ENCODE results near the gene CEACAM6. TPM values are rescaled to one million over a fixed set of nuclear protein-coding genes. Genes with fewer than 3 reads are reported as not detected.

CEACAM6 gene
- total RNA-seq, 4 donors from 2014 or later, result not detected

DNA sequence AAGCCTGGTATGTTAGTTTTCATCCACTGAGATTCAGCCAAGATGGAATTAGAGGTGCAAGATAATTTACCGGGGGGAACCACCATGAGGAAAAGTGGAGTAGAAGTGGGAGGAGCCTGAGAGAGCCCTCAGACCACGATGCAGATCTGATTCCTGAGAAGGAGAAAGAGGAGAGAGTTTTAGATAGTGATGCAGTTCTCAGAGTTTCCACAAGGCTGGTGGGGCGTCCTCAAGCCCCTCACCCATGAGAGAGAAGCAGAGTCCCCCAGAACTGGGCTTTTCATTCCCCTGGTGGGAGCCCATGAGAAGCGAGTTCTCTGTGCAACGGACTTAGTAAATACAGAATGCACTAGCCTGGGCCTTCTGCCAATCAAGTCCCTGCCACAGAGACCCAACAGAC is 28.8 kb upstream of the CEACAM6 start:
- WGBS, 2 donors, result 27 to 33% methylated on average over 5 of the region's 5 CpGs
- no peaks in the 10 kb centered on the region for H3K9me3 ChIP-seq
- no peaks in the 10 kb centered on the region for H3K36me3 ChIP-seq
- no peaks in the 10 kb centered on the region for H3K27me3 ChIP-seq
- no peak overlapping the region for H3K27ac ChIP-seq
- TF ChIP-seq POLR2A (IDR thresholded peaks at IDR 0.05) (no peak), EP300 (IDR thresholded peaks at IDR 0.05) (no peak)
- TF ChIP-seq, protein P1, sequence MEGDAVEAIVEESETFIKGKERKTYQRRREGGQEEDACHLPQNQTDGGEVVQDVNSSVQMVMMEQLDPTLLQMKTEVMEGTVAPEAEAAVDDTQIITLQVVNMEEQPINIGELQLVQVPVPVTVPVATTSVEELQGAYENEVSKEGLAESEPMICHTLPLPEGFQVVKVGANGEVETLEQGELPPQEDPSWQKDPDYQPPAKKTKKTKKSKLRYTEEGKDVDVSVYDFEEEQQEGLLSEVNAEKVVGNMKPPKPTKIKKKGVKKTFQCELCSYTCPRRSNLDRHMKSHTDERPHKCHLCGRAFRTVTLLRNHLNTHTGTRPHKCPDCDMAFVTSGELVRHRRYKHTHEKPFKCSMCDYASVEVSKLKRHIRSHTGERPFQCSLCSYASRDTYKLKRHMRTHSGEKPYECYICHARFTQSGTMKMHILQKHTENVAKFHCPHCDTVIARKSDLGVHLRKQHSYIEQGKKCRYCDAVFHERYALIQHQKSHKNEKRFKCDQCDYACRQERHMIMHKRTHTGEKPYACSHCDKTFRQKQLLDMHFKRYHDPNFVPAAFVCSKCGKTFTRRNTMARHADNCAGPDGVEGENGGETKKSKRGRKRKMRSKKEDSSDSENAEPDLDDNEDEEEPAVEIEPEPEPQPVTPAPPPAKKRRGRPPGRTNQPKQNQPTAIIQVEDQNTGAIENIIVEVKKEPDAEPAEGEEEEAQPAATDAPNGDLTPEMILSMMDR (IDR thresholded peaks at IDR 0.05), result no peak
- H3K4me1 ChIP-seq, result no peaks in the 10 kb centered on the region
- H3K4me3 ChIP-seq, result no peak overlapping the region
- no peak for DNase-seq (ENCODE audit: low spot score in 2 of 2)

DNA sequence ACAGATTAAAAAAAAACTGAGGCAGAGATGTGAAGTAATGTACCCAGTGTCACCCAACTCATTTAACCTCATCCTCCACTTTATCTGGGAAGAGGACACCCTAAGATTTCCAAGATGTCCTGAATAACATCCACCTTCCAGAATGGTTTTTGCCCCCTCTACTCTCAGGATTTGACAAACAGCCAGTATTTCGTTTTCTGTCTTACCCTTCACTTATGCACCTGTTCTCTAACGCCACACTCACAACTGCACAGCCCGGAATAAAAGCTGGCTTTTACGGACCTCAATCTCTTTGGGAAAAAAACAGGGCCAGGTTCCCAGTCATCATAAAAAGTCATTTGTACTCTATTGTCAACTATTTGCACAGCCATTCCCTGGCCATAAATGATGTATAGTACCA is 21.2 kb upstream of the CEACAM6 start:
- H3K4me3 ChIP-seq, result no peak overlapping the region
- no peak overlapping the region for H3K27ac ChIP-seq
- no peaks in the 10 kb centered on the region for H3K27me3 ChIP-seq
- no peaks in the 10 kb centered on the region for H3K36me3 ChIP-seq
- DNase-seq (ENCODE audit: low spot score in 2 of 2), result no peak
- no peaks in the 10 kb centered on the region for H3K4me1 ChIP-seq
- WGBS, 2 donors, result 41 to 43% methylated on average over 4 of the region's 4 CpGs
- no peak for TF ChIP-seq POLR2A (IDR thresholded peaks at IDR 0.05)
- no peak for TF ChIP-seq EP300 (IDR thresholded peaks at IDR 0.05)
- TF ChIP-seq, protein P1 (IDR thresholded peaks at IDR 0.05), result no peak
- H3K9me3 ChIP-seq, result no peaks in the 10 kb centered on the region

DNA sequence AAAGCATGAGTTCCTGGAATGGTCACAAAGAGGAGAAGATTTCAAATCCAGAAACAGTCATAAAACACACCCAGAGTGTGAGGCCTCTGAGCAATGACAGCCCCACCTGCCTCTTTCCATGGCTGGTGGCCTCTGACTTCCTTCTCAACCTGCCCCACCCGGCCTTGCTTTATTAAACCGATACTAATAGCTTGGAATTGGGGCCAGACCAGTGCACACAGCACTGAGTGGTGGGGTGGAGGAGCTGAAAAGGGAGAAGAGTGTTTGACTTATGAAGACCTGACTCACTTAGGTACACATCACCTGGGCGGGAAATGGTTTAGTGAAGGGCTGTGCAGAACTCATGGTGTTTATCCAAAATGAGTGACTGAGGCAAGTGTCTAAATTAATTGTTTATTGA is 20.7 kb upstream of the CEACAM6 start:
- H3K4me1 ChIP-seq, result no peaks in the 10 kb centered on the region
- H3K4me3 ChIP-seq, result no peak overlapping the region
- no peak overlapping the region for H3K27ac ChIP-seq
- no peak for TF ChIP-seq POLR2A (IDR thresholded peaks at IDR 0.05)
- TF ChIP-seq, protein P1 (IDR thresholded peaks at IDR 0.05), result no peak
- no peak for TF ChIP-seq EP300 (IDR thresholded peaks at IDR 0.05)
- H3K9me3 ChIP-seq, result no peaks in the 10 kb centered on the region
- H3K27me3 ChIP-seq, result no peaks in the 10 kb centered on the region
- no peaks in the 10 kb centered on the region for H3K36me3 ChIP-seq
- DNase-seq (ENCODE audit: low spot score in 2 of 2), result no peak
- 62 to 69% methylated on average over 3 of the region's 3 CpGs for WGBS, 2 donors

DNA sequence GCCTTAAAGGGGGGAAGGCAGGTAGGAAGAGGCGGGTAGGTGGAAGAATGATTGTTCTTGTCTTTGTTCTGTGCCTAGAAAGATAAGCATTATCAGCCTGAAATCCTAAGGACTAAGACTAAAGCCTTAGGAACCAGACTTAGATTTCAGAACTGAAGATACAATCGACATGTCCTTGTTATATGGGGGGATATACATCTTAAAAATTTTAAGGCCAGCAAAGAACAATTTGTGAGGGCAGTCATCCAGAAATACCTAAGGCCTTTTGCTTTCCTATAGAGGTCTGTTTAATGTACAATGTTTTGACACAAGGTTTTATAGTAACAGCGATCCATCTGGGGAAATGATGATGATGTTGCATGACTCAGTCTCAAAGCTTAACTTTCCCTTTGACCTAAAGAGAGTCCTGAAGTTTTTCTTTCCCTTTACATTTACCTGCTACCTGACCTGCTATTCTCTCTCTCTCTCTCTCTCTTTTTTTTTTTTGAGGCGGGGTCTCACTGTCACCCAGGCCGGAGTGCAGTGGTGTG is 20.2 kb upstream of the CEACAM6 start:
- WGBS, 2 donors, result 77 to 83% methylated on average over 5 of the region's 5 CpGs
- Histone ChIP-seq H3K27me3 (no peaks in the 10 kb centered on the region), H3K4me3 (no peak overlapping the region), H3K27ac (no peak overlapping the region), H3K36me3 (no peaks in the 10 kb centered on the region), H3K4me1 (no peaks in the 10 kb centered on the region), H3K9me3 (no peaks in the 10 kb centered on the region)
- TF ChIP-seq POLR2A (IDR thresholded peaks at IDR 0.05), result no peak
- TF ChIP-seq, protein P1 (IDR thresholded peaks at IDR 0.05), result no peak
- no peak for TF ChIP-seq EP300 (IDR thresholded peaks at IDR 0.05)
- DNase-seq (ENCODE audit: low spot score in 2 of 2), result no peak

DNA sequence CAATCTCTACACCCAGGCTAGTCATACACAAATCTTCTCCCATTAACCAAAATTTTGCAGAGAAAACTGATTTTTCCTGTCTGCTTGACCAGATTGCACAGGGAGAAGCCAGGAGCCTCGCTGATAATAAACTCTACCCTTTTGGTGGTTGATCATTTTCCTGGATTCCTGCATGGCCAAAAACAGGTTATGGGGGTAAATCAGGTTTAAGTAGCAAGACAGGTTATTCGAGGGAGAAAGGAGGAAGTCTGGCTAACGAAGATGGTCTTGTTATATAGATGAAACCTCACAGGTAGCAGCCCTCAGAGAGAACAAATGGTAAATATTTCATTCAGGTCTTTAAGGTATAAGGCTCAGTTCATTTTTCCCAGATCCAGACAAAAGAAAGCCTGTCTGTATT is 16.0 kb upstream of the CEACAM6 start:
- TF ChIP-seq, protein P1 (IDR thresholded peaks at IDR 0.05), result no peak
- TF ChIP-seq POLR2A (IDR thresholded peaks at IDR 0.05) (no peak), EP300 (IDR thresholded peaks at IDR 0.05) (no peak)
- no peak for DNase-seq (ENCODE audit: low spot score in 2 of 2)
- no peak overlapping the region for H3K27ac ChIP-seq
- no peaks in the 10 kb centered on the region for H3K36me3 ChIP-seq
- H3K4me1 ChIP-seq, result no peaks in the 10 kb centered on the region
- 49 to 63% methylated on average over 3 of the region's 3 CpGs for WGBS, 2 donors
- H3K4me3 ChIP-seq, result no peak overlapping the region
- H3K9me3 ChIP-seq, result no peaks in the 10 kb centered on the region
- H3K27me3 ChIP-seq, result no peaks in the 10 kb centered on the region

Measured in tibial nerve (tissue), 4 donors.